Suprapubic skin (tissue), 4 donors: ENCODE data around the gene MARK3.

ENCODE experiments used
- EP300 ChIP-seq: sonication (generic); formaldehyde crosslinking; IDR thresholded peaks from one replicate; pipeline ENCODE4 v1.6.1; 2017; ENCODE audit warnings: antibody characterized with exemption
- POLR2A ChIP-seq, 2 donors: fragments of 450-650 bp; IDR thresholded peaks; one replicate each; pipeline ENCODE4 v1.6.1; 2017; ENCODE audit warnings: antibody characterized with exemption in 2 of 2, mild to moderate bottlenecking in 2 of 2, moderate library complexity in 2 of 2
- POLR2AphosphoS5 ChIP-seq, 3 donors: sonication (generic); formaldehyde crosslinking; IDR thresholded peaks; one replicate each; pipeline ENCODE4 v1.6.1; 2017; ENCODE audit warnings: antibody characterized with exemption in 3 of 3
- TF ChIP-seq, protein P1 (sequence below), 2 donors: fragments of 200-600 bp in 1 of 2; fragments of 450-650 bp in 1 of 2; sonication (generic) in 1 of 2; IDR thresholded peaks; one replicate each; pipeline ENCODE4 v1.5.1; 2016 to 2019; ENCODE audit warnings: antibody characterized with exemption in 2 of 2, mild to moderate bottlenecking in 1 of 2, moderate library complexity in 1 of 2

DNA sequence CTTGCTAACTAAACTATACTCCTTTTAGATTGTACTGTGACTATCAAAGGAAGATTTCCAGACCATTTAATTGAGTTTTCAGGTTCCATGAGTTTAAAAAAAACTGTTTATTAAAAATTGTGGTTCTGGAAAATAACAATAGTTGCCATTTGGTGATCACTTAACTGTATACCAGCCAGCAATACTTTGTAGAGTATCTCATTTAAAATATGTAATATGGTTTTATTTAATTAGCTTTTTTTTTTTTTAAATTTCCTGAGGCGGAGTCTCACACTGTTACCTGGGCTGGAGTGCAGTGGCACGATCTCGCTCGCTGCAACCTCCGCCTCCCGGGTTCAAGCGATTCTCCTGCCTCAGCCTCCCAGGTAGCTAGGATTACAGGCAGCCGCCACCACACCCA, 7.4 kb downstream of the MARK3 start:
- TF ChIP-seq EP300, result no peak
- TF ChIP-seq, protein P1, sequence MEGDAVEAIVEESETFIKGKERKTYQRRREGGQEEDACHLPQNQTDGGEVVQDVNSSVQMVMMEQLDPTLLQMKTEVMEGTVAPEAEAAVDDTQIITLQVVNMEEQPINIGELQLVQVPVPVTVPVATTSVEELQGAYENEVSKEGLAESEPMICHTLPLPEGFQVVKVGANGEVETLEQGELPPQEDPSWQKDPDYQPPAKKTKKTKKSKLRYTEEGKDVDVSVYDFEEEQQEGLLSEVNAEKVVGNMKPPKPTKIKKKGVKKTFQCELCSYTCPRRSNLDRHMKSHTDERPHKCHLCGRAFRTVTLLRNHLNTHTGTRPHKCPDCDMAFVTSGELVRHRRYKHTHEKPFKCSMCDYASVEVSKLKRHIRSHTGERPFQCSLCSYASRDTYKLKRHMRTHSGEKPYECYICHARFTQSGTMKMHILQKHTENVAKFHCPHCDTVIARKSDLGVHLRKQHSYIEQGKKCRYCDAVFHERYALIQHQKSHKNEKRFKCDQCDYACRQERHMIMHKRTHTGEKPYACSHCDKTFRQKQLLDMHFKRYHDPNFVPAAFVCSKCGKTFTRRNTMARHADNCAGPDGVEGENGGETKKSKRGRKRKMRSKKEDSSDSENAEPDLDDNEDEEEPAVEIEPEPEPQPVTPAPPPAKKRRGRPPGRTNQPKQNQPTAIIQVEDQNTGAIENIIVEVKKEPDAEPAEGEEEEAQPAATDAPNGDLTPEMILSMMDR (IDR thresholded peaks at IDR 0.05), result no peak
- TF ChIP-seq POLR2AphosphoS5 (IDR thresholded peaks at IDR 0.05), result no peak
- TF ChIP-seq POLR2A (IDR thresholded peaks at IDR 0.05), result no peak
